ENCODE data around the gene CHSY3.

GRCh38 chr5:130222573-130222972 is 318.3 kb downstream of the CHSY3 start:
- TF ChIP-seq CTCF (IDR thresholded peaks at IDR 0.05) (no peak), POLR2A (IDR thresholded peaks at IDR 0.05) (no peak)

All from suprapubic skin (tissue), 3 donors.